A549 (cell line): ENCODE data around the gene CD27. TPM values are rescaled to one million over a fixed set of nuclear protein-coding genes. Genes with fewer than 3 reads are reported as not detected.
A peak's percentile ranks its signal among the peaks of the same experiment; 100 is the strongest.

Experiments used
- BHLHE40 ChIP-seq: IDR thresholded peaks from 2 replicates; pipeline ENCODE4 v1.6.1; 2012; ENCODE audit warnings: low read depth, low read length, inconsistent platforms
- CHD2 ChIP-seq: fragments of 150-350 bp; IDR thresholded peaks from 2 replicates; pipeline ENCODE4 v1.6.1; 2014; ENCODE audit warnings: low read length; ENCODE audit not compliant: partially characterized antibody
- CHD4 ChIP-seq: fragments of 200-600 bp; sonication (generic); IDR thresholded peaks from 2 replicates; pipeline ENCODE4 v1.6.1; 2016; ENCODE audit warnings: antibody characterized with exemption, mild to moderate bottlenecking, borderline replicate concordance
- E2F6 ChIP-seq: IDR thresholded peaks from 2 replicates; pipeline ENCODE4 v1.6.1; 2012; ENCODE audit warnings: low read depth, borderline replicate concordance
- EHF ChIP-seq: fragments of 250-450 bp; sonication (Bioruptor Pico); IDR thresholded peaks from 2 replicates; pipeline ENCODE4 v1.5.0; 2020; ENCODE audit warnings: mild to moderate bottlenecking
- EHMT2 ChIP-seq: fragments of 200-600 bp; sonication (generic); IDR thresholded peaks from 2 replicates; pipeline ENCODE4 v1.6.1; 2016; ENCODE audit warnings: antibody characterized with exemption, low read depth, mild to moderate bottlenecking, moderate library complexity
- EP300 ChIP-seq, 2 experiments: fragments of >200 bp; sonication (Bioruptor Twin); formaldehyde crosslinking; IDR thresholded peaks; 2 replicates in 1 of 2; 3 replicates in 1 of 2; pipeline ENCODE4 v1.6.1; 2016 to 2017
- ESRRA ChIP-seq: fragments of 150-350 bp; IDR thresholded peaks from 2 replicates; pipeline ENCODE4 v1.6.1; 2014; ENCODE audit warnings: mild to moderate bottlenecking, low read length, borderline replicate concordance
- FOSL2 ChIP-seq, 2 experiments: fragments of 450-650 bp in 1 of 2; fragments of >200 bp in 1 of 2; sonication (Bioruptor Twin) in 1 of 2; formaldehyde crosslinking; IDR thresholded peaks; 2 replicates each; pipeline versions ENCODE4 v1.5.0 to v1.6.1; 2016 to 2020; ENCODE audit warnings: mild to moderate bottlenecking in 1 of 2, moderate library complexity in 1 of 2
- GATA3 ChIP-seq: IDR thresholded peaks from 2 replicates; pipeline ENCODE4 v1.6.1; 2012; ENCODE audit warnings: borderline replicate concordance
- HDAC2 ChIP-seq: fragments of 200-600 bp; sonication (generic); IDR thresholded peaks from 2 replicates; pipeline ENCODE4 v1.6.1; 2016
- HMGXB4 ChIP-seq: fragments of 250-450 bp; sonication (Bioruptor Pico); IDR thresholded peaks from 2 replicates; pipeline ENCODE4 v1.5.0; 2021; ENCODE audit warnings: mild to moderate bottlenecking, moderate library complexity, borderline replicate concordance
- HOXA7 ChIP-seq: fragments of 250-450 bp; sonication (Bioruptor Pico); IDR thresholded peaks from 2 replicates; pipeline ENCODE4 v1.5.0; 2020; ENCODE audit warnings: mild to moderate bottlenecking, moderate library complexity
- HOXB13 ChIP-seq: fragments of 250-450 bp; sonication (Bioruptor Pico); IDR thresholded peaks from 2 replicates; pipeline ENCODE4 v1.5.0; 2020; ENCODE audit warnings: low read depth, mild to moderate bottlenecking, moderate library complexity
- JUN ChIP-seq, 2 experiments: fragments of >200 bp; sonication (Bioruptor Twin); formaldehyde crosslinking; IDR thresholded peaks; 2 replicates in 1 of 2; 3 replicates in 1 of 2; pipeline ENCODE4 v1.6.1; 2016 to 2017
- KDM1A ChIP-seq: fragments of 200-600 bp; sonication (generic); IDR thresholded peaks from 2 replicates; pipeline ENCODE4 v1.6.1; 2016; ENCODE audit warnings: low read depth, mild to moderate bottlenecking
- KDM5A ChIP-seq: fragments of 200-600 bp; sonication (generic); IDR thresholded peaks from 2 replicates; pipeline ENCODE4 v1.6.1; 2016; ENCODE audit warnings: antibody characterized with exemption, mild to moderate bottlenecking
- MAX ChIP-seq: IDR thresholded peaks from 2 replicates; pipeline ENCODE4 v1.6.1; 2012
- MYC ChIP-seq: IDR thresholded peaks from 2 replicates; pipeline ENCODE4 v1.6.1; 2012; ENCODE audit warnings: mild to moderate bottlenecking, inconsistent platforms, low read length, improper control_type of control experiment, borderline replicate concordance
- NFE2L2 ChIP-seq: fragments of 150-350 bp; conservative IDR thresholded peaks from 2 replicates; pipeline ENCODE4 v1.6.1; 2014; ENCODE audit warnings: low read length
- NPAS2 ChIP-seq: fragments of 250-450 bp; sonication (Bioruptor Pico); IDR thresholded peaks from 2 replicates; pipeline ENCODE4 v1.8.0; 2022; ENCODE audit warnings: mild to moderate bottlenecking, moderate library complexity, borderline replicate concordance
- PBX3 ChIP-seq: IDR thresholded peaks from 2 replicates; pipeline ENCODE4 v1.6.1; 2012
- POLR2A ChIP-seq: IDR thresholded peaks from 2 replicates; pipeline ENCODE4 v1.6.1; 2012; ENCODE audit warnings: mild to moderate bottlenecking, low read length
- RAD21 ChIP-seq, 2 experiments: fragments of >200 bp in 1 of 2; sonication (Bioruptor Twin) in 1 of 2; formaldehyde crosslinking in 1 of 2; IDR thresholded peaks in 1 of 2; conservative IDR thresholded peaks in 1 of 2; 2 replicates in 1 of 2; 3 replicates in 1 of 2; pipeline ENCODE4 v1.6.1; 2012 to 2018; ENCODE audit warnings: inconsistent platforms in 1 of 2
- RARB ChIP-seq: fragments of 250-450 bp; sonication (Bioruptor Pico); IDR thresholded peaks from 2 replicates; pipeline ENCODE4 v1.8.0; 2021; ENCODE audit warnings: mild to moderate bottlenecking, moderate library complexity
- RFX5 ChIP-seq: fragments of 450-650 bp; IDR thresholded peaks from 2 replicates; pipeline ENCODE4 v1.7.1; 2014; ENCODE audit warnings: antibody characterized with exemption, mild to moderate bottlenecking, moderate library complexity
- RNF2 ChIP-seq: fragments of 200-600 bp; sonication (generic); IDR thresholded peaks from 2 replicates; pipeline ENCODE4 v1.6.1; 2016; ENCODE audit warnings: low read depth, mild to moderate bottlenecking, antibody characterized with exemption, moderate library complexity, borderline replicate concordance
- SMC3 ChIP-seq: fragments of >200 bp; sonication (Bioruptor Twin); formaldehyde crosslinking; IDR thresholded peaks from 3 replicates; pipeline ENCODE4 v1.6.1; 2018; ENCODE audit warnings: inconsistent platforms
- TFCP2L1 ChIP-seq: fragments of 250-450 bp; sonication (Bioruptor Pico); IDR thresholded peaks from 2 replicates; pipeline ENCODE4 v1.5.0; 2021; ENCODE audit warnings: mild to moderate bottlenecking
- TP53 ChIP-seq: fragments of 250-450 bp; sonication (Bioruptor Pico); IDR thresholded peaks from 2 replicates; pipeline ENCODE4 v1.5.0; 2021; ENCODE audit warnings: mild to moderate bottlenecking, moderate library complexity
- ZC3H11A ChIP-seq: fragments of 450-650 bp; IDR thresholded peaks from 2 replicates; pipeline ENCODE4 v1.6.1; 2014; ENCODE audit warnings: antibody characterized with exemption, mild to moderate bottlenecking
- polyA plus RNA-seq, 4 experiments: library from polyadenylated mRNA; depleted of rRNA in 3 of 4; stranded (reverse); fragments of >200 nt; fragmentation: RNase III in 1 of 4; extraction: RNeasy Plus Mini Kit Qiagen cat#74134 plus additional on column Dnase treatment in 1 of 4; gene quantifications; 2 replicates in 3 of 4; 3 replicates in 1 of 4; pipeline ENCODE4 v1.2.3, GENCODE V29; 2011 to 2017
- TF ChIP-seq, protein P1 (sequence below): fragments of 200-600 bp; sonication (generic); IDR thresholded peaks from 2 replicates; pipeline ENCODE4 v1.6.1; 2016; ENCODE audit warnings: antibody characterized with exemption, mild to moderate bottlenecking, moderate library complexity
- TF ChIP-seq, protein P2 (sequence below): fragments of >200 bp; sonication (Bioruptor Twin); formaldehyde crosslinking; IDR thresholded peaks from 3 replicates; pipeline ENCODE4 v1.5.1; 2016

Gene CD27
- polyA plus RNA-seq, 2 of the 4 experiments (the other 2 are of a cell fraction) = not detected

DNA sequence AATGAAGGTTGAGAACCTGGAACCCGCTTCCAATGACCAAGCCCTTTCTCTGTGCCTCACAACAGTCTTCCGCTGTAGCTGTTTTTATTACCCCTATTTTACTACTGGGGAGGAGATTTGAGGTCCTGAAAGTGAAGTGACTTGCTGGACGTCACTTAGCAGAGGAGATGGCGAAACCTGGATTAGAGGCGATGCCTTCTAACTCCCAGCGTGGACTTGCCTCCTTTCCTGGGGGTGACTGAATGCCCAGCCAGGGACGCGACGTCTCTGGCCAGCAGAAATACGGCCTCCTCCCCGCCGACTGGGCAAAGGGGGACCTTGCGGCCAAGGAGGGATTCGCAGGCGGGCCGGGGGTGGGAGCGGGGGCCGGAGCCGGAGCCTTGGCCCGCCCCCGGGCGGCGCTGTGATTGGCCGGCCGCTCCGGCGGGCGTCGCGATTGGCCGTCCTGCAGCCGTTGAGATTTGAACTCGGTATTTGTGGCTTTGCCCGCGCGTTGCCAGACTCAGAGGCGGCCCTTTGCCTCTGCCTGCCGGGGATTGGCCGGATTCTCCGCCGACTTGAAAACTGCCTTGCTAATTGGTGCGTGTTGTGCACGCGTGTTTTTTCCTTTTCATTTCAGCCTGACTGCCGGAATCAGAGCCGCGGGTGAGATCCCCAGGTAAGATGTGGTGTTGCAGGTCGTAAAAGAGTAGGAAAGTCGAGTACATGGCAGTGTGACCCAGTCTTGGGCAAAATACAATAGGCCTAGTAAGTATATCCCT lies 48.9 kb downstream of the CD27 start, which contains the start of gene NCAPD2 (continued):
- no peak for TF ChIP-seq FOSL2 (IDR thresholded peaks at IDR 0.05)
- TF ChIP-seq FOSL2 (CRISPR knock-in tag; IDR thresholded peaks at IDR 0.05) = no peak
- no peak for TF ChIP-seq HMGXB4 (CRISPR knock-in tag)
- TF ChIP-seq E2F6 = no peak; the same call in 1 of the 2 replicates
- TF ChIP-seq EHF = 0 out of 2 replicates have a peak, but pooled peaks have one; percentile 25
- TF ChIP-seq HDAC2 = no peak
- TF ChIP-seq MAX = peak; percentile 88
- TF ChIP-seq ESRRA = no peak
- TF ChIP-seq RNF2 = no peak
- TF ChIP-seq, protein P1, sequence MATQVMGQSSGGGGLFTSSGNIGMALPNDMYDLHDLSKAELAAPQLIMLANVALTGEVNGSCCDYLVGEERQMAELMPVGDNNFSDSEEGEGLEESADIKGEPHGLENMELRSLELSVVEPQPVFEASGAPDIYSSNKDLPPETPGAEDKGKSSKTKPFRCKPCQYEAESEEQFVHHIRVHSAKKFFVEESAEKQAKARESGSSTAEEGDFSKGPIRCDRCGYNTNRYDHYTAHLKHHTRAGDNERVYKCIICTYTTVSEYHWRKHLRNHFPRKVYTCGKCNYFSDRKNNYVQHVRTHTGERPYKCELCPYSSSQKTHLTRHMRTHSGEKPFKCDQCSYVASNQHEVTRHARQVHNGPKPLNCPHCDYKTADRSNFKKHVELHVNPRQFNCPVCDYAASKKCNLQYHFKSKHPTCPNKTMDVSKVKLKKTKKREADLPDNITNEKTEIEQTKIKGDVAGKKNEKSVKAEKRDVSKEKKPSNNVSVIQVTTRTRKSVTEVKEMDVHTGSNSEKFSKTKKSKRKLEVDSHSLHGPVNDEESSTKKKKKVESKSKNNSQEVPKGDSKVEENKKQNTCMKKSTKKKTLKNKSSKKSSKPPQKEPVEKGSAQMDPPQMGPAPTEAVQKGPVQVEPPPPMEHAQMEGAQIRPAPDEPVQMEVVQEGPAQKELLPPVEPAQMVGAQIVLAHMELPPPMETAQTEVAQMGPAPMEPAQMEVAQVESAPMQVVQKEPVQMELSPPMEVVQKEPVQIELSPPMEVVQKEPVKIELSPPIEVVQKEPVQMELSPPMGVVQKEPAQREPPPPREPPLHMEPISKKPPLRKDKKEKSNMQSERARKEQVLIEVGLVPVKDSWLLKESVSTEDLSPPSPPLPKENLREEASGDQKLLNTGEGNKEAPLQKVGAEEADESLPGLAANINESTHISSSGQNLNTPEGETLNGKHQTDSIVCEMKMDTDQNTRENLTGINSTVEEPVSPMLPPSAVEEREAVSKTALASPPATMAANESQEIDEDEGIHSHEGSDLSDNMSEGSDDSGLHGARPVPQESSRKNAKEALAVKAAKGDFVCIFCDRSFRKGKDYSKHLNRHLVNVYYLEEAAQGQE = peak; percentile 36; the same call in 1 of the 2 replicates
- no peak for TF ChIP-seq NPAS2 (CRISPR knock-in tag)
- peak; percentile 62 for TF ChIP-seq RFX5
- TF ChIP-seq HOXA7 = no peak
- no peak for TF ChIP-seq SMC3
- no peak for TF ChIP-seq CHD2
- TF ChIP-seq BHLHE40 = no peak
- no peak for TF ChIP-seq RAD21 (conservative IDR thresholded peaks at IDR 0.05 in 1 of 2, IDR thresholded peaks at IDR 0.05 in 1 of 2)
- TF ChIP-seq EP300 (IDR thresholded peaks at IDR 0.05) = no peak
- TF ChIP-seq NFE2L2 = no peak
- peak; percentile 51; the same call in 1 of the 2 replicates for TF ChIP-seq MYC
- TF ChIP-seq PBX3 = no peak
- TF ChIP-seq KDM1A = no peak
- peak; percentile 72; the same call in 1 of the 2 replicates for TF ChIP-seq HOXB13 (CRISPR knock-in tag)
- no peak; the same call in 1 of the 2 replicates for TF ChIP-seq GATA3
- TF ChIP-seq ZC3H11A = no peak
- peak; percentile 69 for TF ChIP-seq POLR2A
- TF ChIP-seq EHMT2 = no peak
- TF ChIP-seq TP53 = no peak
- TF ChIP-seq CHD4 = no peak
- 0 out of 2 replicates have a peak, but pooled peaks have one; percentile 1 for TF ChIP-seq RARB
- TF ChIP-seq KDM5A = no peak
- TF ChIP-seq TFCP2L1 (CRISPR knock-in tag) = no peak
- TF ChIP-seq, protein P2, sequence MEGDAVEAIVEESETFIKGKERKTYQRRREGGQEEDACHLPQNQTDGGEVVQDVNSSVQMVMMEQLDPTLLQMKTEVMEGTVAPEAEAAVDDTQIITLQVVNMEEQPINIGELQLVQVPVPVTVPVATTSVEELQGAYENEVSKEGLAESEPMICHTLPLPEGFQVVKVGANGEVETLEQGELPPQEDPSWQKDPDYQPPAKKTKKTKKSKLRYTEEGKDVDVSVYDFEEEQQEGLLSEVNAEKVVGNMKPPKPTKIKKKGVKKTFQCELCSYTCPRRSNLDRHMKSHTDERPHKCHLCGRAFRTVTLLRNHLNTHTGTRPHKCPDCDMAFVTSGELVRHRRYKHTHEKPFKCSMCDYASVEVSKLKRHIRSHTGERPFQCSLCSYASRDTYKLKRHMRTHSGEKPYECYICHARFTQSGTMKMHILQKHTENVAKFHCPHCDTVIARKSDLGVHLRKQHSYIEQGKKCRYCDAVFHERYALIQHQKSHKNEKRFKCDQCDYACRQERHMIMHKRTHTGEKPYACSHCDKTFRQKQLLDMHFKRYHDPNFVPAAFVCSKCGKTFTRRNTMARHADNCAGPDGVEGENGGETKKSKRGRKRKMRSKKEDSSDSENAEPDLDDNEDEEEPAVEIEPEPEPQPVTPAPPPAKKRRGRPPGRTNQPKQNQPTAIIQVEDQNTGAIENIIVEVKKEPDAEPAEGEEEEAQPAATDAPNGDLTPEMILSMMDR = no peak
- TF ChIP-seq JUN (IDR thresholded peaks at IDR 0.05) = peak; percentile 69 to 82; a peak in 4 of 5 replicates
